Measurements from ENCODE around the gene IL7R. TPM values are rescaled to one million over a fixed set of nuclear protein-coding genes. Genes with fewer than 3 reads are reported as not detected.
"Not testable (repeated sequence)": the region's sequence is repeated elsewhere in the genome, so short reads cannot be mapped to it uniquely, and the experiment has no call there.

IL7R gene
- total RNA-seq, 1 experiment from 2014 or later: not detected

- Histone ChIP-seq H4K20me1 (ENCODE audit: insufficient read depth, low read depth, low read length) (no peaks in the 10 kb centered on the region), H3K9ac (ENCODE audit: low read length) (no peak overlapping the region), H3K4me2 (ENCODE audit: low read depth, low read length, poor library complexity, severe bottlenecking) (no peak overlapping the region), H3K4me3 (ENCODE audit: low read length) (no peak overlapping the region), H3K27ac (ENCODE audit: low read length) (no peak overlapping the region), H3K9me2 (replicated peaks; ENCODE audit: insufficient read depth, low read length) (no peaks in the 10 kb centered on the region), H3K36me3 (ENCODE audit: insufficient read depth, low read length) (no peaks in the 10 kb centered on the region), H3K27me3 (ENCODE audit: low read length) (no peaks in the 10 kb centered on the region), H2AFZ (ENCODE audit: low read length) (no peak overlapping the region), H3K9me3 (ENCODE audit: low read length) (no peaks in the 10 kb centered on the region), H3K4me1 (ENCODE audit: low read length) (no peaks in the 10 kb centered on the region), H3K79me2 (ENCODE audit: low read length) (no peaks in the 10 kb centered on the region)
- no peak for DNase-seq
Observed at GRCh38 chr5:35881758-35882157, 25.1 kb downstream of the IL7R start.

GRCh38 chr5:35884191-35884769 lies 27.6 kb downstream of the IL7R start:
- Histone ChIP-seq H3K9me3 (ENCODE audit: low read length) (no peaks in the 10 kb centered on the region), H3K4me2 (ENCODE audit: low read depth, low read length, poor library complexity, severe bottlenecking) (no peak overlapping the region), H3K9me2 (replicated peaks; ENCODE audit: insufficient read depth, low read length) (no peaks in the 10 kb centered on the region), H3K27me3 (ENCODE audit: low read length) (no peaks in the 10 kb centered on the region), H3K79me2 (ENCODE audit: low read length) (no peaks in the 10 kb centered on the region), H3K4me3 (ENCODE audit: low read length) (no peak overlapping the region), H4K20me1 (ENCODE audit: insufficient read depth, low read depth, low read length) (no peaks in the 10 kb centered on the region), H3K9ac (ENCODE audit: low read length) (no peak overlapping the region), H2AFZ (ENCODE audit: low read length) (no peak overlapping the region), H3K4me1 (ENCODE audit: low read length) (no peaks in the 10 kb centered on the region), H3K27ac (ENCODE audit: low read length) (no peak overlapping the region), H3K36me3 (ENCODE audit: insufficient read depth, low read length) (no peaks in the 10 kb centered on the region)
- DNase-seq: no peak

- Histone ChIP-seq H3K4me1 (ENCODE audit: low read length) (no peaks in the 10 kb centered on the region), H3K4me3 (ENCODE audit: low read length) (no peak overlapping the region), H3K9ac (ENCODE audit: low read length) (no peak overlapping the region), H3K79me2 (ENCODE audit: low read length) (no peaks in the 10 kb centered on the region), H3K4me2 (ENCODE audit: low read depth, low read length, poor library complexity, severe bottlenecking) (no peak overlapping the region), H3K27ac (ENCODE audit: low read length) (no peak overlapping the region), H3K9me3 (ENCODE audit: low read length) (no peaks in the 10 kb centered on the region), H3K27me3 (ENCODE audit: low read length) (no peaks in the 10 kb centered on the region), H2AFZ (ENCODE audit: low read length) (no peak overlapping the region), H3K36me3 (ENCODE audit: insufficient read depth, low read length) (no peaks in the 10 kb centered on the region), H4K20me1 (ENCODE audit: insufficient read depth, low read depth, low read length) (no peaks in the 10 kb centered on the region), H3K9me2 (replicated peaks; ENCODE audit: insufficient read depth, low read length) (no peaks in the 10 kb centered on the region)
- DNase-seq: no peak
Observed at GRCh38 chr5:35884773-35885172, 28.1 kb downstream of the IL7R start.

GRCh38 chr5:35886381-35886780 lies 29.7 kb downstream of the IL7R start:
- no peak overlapping the region for H3K9ac ChIP-seq (ENCODE audit: low read length)
- H3K4me2 ChIP-seq (ENCODE audit: low read depth, low read length, poor library complexity, severe bottlenecking): no peak overlapping the region

GRCh38 chr5:35887321-35888100 lies 30.8 kb downstream of the IL7R start:
- no peaks in the 10 kb centered on the region for H3K4me1 ChIP-seq (ENCODE audit: low read length)
- H3K27ac ChIP-seq (ENCODE audit: low read length): no peak overlapping the region
- no peak overlapping the region for H3K9ac ChIP-seq (ENCODE audit: low read length)
- H3K27me3 ChIP-seq (ENCODE audit: low read length): no peaks in the 10 kb centered on the region
- no peaks in the 10 kb centered on the region for H3K36me3 ChIP-seq (ENCODE audit: insufficient read depth, low read length)
- no peak overlapping the region for H3K4me2 ChIP-seq (ENCODE audit: low read depth, low read length, poor library complexity, severe bottlenecking)
- H3K9me3 ChIP-seq (ENCODE audit: low read length): no peaks in the 10 kb centered on the region
- DNase-seq: no peak
- no peak overlapping the region for H3K4me3 ChIP-seq (ENCODE audit: low read length)
- no peaks in the 10 kb centered on the region for H3K9me2 ChIP-seq (replicated peaks; ENCODE audit: insufficient read depth, low read length)
- H2AFZ ChIP-seq (ENCODE audit: low read length): no peak overlapping the region
- no peaks in the 10 kb centered on the region for H4K20me1 ChIP-seq (ENCODE audit: insufficient read depth, low read depth, low read length)
- no peaks in the 10 kb centered on the region for H3K79me2 ChIP-seq (ENCODE audit: low read length)

More at GRCh38 chr5:35886381-35886780, 29.7 kb downstream of the IL7R start:
- no peaks in the 10 kb centered on the region for H3K36me3 ChIP-seq (ENCODE audit: insufficient read depth, low read length)
- no peaks in the 10 kb centered on the region for H4K20me1 ChIP-seq (ENCODE audit: insufficient read depth, low read depth, low read length)
- no peaks in the 10 kb centered on the region for H3K79me2 ChIP-seq (ENCODE audit: low read length)
- DNase-seq: no peak
- H2AFZ ChIP-seq (ENCODE audit: low read length): no peak overlapping the region
- H3K4me3 ChIP-seq (ENCODE audit: low read length): no peak overlapping the region
- H3K9me2 ChIP-seq (replicated peaks; ENCODE audit: insufficient read depth, low read length): no peaks in the 10 kb centered on the region
- H3K9me3 ChIP-seq (ENCODE audit: low read length): no peaks in the 10 kb centered on the region
- no peak overlapping the region for H3K27ac ChIP-seq (ENCODE audit: low read length)
- no peaks in the 10 kb centered on the region for H3K4me1 ChIP-seq (ENCODE audit: low read length)
- H3K27me3 ChIP-seq (ENCODE audit: low read length): no peaks in the 10 kb centered on the region

GRCh38 chr5:35890021-35891020 lies 33.6 kb downstream of the IL7R start:
- no peaks in the 10 kb centered on the region for H4K20me1 ChIP-seq (ENCODE audit: insufficient read depth, low read depth, low read length)
- H3K27me3 ChIP-seq (ENCODE audit: low read length): no peaks in the 10 kb centered on the region
- H2AFZ ChIP-seq (ENCODE audit: low read length): no peak overlapping the region
- no peak overlapping the region for H3K4me2 ChIP-seq (ENCODE audit: low read depth, low read length, poor library complexity, severe bottlenecking)
- H3K9me2 ChIP-seq (replicated peaks; ENCODE audit: insufficient read depth, low read length): no peaks in the 10 kb centered on the region
- H3K36me3 ChIP-seq (ENCODE audit: insufficient read depth, low read length): no peaks in the 10 kb centered on the region
- no peak for DNase-seq
- H3K4me3 ChIP-seq (ENCODE audit: low read length): no peak overlapping the region
- no peaks in the 10 kb centered on the region for H3K9me3 ChIP-seq (ENCODE audit: low read length)
- no peak overlapping the region for H3K27ac ChIP-seq (ENCODE audit: low read length)
- H3K9ac ChIP-seq (ENCODE audit: low read length): no peak overlapping the region
- H3K79me2 ChIP-seq (ENCODE audit: low read length): no peaks in the 10 kb centered on the region
- no peaks in the 10 kb centered on the region for H3K4me1 ChIP-seq (ENCODE audit: low read length)

GRCh38 chr5:35892799-35893198 lies 36.1 kb downstream of the IL7R start:
- not testable (repeated sequence) for H3K9me3 ChIP-seq (ENCODE audit: low read length); H3K27ac ChIP-seq (ENCODE audit: low read length); H3K4me1 ChIP-seq (ENCODE audit: low read length); H3K4me2 ChIP-seq (ENCODE audit: low read depth, low read length, poor library complexity, severe bottlenecking); H4K20me1 ChIP-seq (ENCODE audit: insufficient read depth, low read depth, low read length); H3K9me2 ChIP-seq (replicated peaks; ENCODE audit: insufficient read depth, low read length); H3K36me3 ChIP-seq (ENCODE audit: insufficient read depth, low read length); H3K79me2 ChIP-seq (ENCODE audit: low read length); H2AFZ ChIP-seq (ENCODE audit: low read length); H3K9ac ChIP-seq (ENCODE audit: low read length); H3K4me3 ChIP-seq (ENCODE audit: low read length); H3K27me3 ChIP-seq (ENCODE audit: low read length); DNase-seq

- Histone ChIP-seq H3K4me1 (ENCODE audit: low read length) (no peaks in the 10 kb centered on the region), H3K36me3 (ENCODE audit: insufficient read depth, low read length) (no peaks in the 10 kb centered on the region), H3K4me2 (ENCODE audit: low read depth, low read length, poor library complexity, severe bottlenecking) (no peak overlapping the region), H3K9ac (ENCODE audit: low read length) (no peak overlapping the region), H3K27ac (ENCODE audit: low read length) (no peak overlapping the region), H4K20me1 (ENCODE audit: insufficient read depth, low read depth, low read length) (no peaks in the 10 kb centered on the region), H3K9me2 (replicated peaks; ENCODE audit: insufficient read depth, low read length) (no peaks in the 10 kb centered on the region), H2AFZ (ENCODE audit: low read length) (no peak overlapping the region), H3K79me2 (ENCODE audit: low read length) (no peaks in the 10 kb centered on the region), H3K9me3 (ENCODE audit: low read length) (no peaks in the 10 kb centered on the region), H3K27me3 (ENCODE audit: low read length) (no peaks in the 10 kb centered on the region), H3K4me3 (ENCODE audit: low read length) (no peak overlapping the region)
- DNase-seq: no peak
Observed at GRCh38 chr5:35894131-35894530, 37.4 kb downstream of the IL7R start.

All from Karpas-422 (cell line).